Stimulated activated CD8-positive, alpha-beta memory T cell treated with anti-CD3 and anti-CD28 coated beads, Interleukin-15, amount 100 ng/mL, for 4 hours (primary cell): ENCODE data around the gene GDF9.
"Not testable (repeated sequence)": the region's sequence is repeated elsewhere in the genome, so short reads cannot be mapped to it uniquely, and the experiment has no call there.

ENCODE experiments used
- DNase-seq, 2 donors: peaks; one replicate each; pipeline ENCODE4 v3.0.0-alpha.2; 2020; ENCODE audit warnings: low read depth in 2 of 2

Gene GDF9

DNA sequence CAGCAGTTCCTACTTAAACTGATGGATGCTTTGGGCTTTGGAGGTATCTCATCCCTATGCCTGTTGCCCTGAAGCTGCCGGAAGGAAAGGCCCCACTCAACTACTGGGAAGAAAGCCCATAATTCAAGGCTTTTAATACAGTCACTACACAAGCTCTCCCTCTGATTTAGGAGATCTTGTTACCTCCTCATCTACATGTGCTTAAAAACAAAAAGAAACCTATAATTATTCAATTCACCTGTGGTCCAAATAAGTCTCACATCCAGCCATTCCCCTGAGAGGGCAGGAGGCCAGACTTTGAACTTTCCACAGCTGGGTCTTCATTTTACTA is 6.5 kb upstream of the GDF9 start:
- no peak for DNase-seq

DNA sequence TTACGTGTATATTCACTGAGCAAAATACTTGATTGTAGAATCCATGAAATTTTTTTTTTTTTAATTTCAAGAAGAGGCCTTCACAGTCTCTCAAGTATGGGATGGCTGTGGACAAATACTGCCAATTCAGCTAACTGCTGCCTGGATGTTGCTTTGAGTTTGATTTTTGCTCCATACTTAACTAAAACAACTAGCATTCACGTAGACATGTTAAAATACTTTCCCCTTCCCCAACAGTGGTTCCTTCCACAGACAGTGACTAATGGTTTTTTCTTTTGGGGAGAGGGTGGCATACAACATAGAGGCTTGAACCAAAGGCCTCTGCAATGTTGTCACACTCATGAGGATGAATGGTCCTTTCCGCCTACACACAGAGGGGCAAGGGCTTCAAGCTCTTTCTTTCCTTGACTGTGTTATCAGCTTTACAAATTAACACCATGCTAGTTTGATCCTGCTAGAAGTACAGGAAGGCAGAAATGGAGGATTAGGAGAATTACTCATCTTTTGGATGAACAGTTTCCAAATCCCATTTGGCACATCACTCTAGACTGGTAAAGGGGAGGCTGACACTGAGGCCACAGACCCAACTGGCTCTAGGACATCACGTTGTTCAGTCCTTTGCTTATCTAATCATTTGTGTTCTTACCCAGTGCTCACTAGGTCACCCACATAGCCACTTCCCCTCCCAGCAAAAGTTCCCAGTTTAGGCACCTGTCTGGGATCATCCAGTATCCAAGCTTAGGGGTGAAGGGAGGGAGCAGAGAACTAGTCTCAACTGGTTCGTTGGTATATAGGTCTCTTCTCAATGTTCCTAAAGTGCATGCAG is 5.4 kb upstream of the GDF9 start:
- no peak for DNase-seq

DNA sequence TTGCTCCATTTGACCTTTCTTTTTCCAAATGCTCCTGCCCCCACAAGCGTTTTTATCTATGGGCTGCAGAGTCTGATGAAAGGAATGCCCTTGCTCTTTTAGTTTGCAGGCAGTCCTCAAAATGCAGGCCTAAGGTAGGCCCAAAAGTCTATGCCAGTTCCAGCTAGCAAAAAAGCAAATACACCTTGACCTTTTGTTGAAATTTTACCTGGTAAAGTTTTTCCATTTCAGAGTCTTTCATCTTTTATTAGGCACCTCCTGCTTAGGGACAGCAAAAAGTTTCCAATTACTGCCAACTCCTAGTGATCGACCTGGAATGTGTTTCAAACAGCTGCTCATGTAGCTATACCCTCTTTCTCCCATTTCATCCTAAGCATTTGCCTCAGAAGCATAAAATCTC is 4.5 kb upstream of the GDF9 start:
- no peak for DNase-seq

DNA sequence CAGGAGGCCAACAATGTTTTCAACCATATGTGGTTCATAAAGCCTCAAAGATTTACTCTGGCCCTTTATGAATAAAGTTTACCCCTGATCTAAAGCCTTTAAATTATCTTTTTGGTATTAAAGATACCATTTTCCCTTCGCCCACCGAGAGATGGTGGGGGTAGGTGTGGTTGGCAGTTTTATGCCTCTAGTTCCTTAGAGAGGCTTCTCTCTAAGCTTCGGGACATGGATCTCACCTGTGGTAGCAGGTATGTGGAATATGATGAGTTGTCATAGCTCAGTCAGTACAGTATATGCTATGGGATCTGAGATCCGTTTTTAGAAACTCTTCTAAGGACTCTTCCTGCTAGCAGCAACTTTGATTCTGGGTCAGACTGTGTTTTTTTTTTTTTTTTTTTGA is 2.5 kb upstream of the GDF9 start:
- DNase-seq, result no peak

DNA sequence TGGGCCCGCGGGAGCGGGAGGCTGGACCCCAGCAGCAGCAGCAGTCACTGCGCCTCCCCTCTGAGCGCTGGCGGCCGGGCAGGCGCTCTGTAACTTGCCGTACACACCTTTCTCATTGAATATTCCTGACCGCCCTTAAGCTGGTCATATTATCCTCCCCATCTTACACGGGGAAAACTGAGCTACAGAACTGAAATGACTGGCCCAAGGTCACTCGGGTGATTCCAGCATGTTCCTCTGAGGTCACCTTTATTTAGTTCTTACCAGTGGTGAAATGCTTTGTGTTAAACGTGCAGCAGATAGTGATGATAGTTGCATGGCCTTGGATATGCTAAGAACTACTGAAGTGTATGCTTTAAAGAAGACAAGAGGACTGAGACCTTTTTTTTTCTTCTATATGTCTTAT is 780 bp upstream of the GDF9 start:
- no peak for DNase-seq

DNA sequence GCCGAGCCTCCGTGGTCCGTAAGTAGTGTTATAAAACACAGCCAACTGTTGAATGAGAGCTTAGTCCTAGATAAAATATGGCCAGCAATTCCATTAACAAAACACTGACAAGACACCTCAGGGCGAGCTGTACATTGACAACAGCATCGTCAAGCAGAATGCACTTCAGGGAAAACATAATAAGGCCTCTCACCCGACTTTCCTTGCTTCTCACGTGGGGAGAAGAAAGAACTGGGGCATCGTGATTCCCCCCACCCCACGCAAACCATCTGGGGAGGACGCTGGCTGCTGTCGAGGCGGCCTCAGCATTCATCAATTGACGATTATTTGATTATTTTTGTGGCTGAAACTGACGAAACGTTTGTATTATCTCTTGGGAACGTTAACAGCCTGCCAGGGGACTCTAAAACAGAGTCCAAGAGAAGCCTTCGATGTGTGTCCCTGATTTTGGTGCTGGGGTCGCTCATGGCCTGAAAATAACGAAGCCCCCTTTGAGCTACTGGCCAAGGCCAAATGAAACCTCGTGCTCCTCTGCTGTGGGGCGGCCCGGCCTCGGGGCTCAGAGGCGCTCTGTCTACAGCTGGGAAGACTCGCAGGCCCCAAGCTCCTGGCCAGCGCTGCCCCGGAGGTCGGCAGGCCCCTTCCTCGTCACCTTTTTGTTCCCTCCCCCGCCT is 464 bp downstream of the GDF9 start:
- no peak for DNase-seq

DNA sequence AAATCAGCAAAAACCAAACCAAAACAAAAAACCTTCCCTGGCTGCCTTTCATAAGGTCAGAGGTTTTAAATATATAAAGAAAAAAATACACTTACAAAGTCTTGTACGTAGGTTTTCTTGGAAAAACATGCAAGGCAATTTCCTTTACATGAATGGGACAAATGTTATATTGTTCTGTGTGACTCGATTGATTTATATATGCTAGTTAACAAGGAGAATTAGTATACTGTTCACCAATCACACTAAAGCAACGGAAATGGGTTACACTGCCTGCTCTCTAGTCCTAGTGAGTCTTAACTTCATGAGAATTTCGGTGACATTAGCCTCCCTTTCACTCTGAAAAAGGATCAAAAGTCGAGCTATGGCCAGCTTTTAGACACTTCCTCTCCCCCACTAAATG is 5.5 kb downstream of the GDF9 start:
- no peak for DNase-seq

DNA sequence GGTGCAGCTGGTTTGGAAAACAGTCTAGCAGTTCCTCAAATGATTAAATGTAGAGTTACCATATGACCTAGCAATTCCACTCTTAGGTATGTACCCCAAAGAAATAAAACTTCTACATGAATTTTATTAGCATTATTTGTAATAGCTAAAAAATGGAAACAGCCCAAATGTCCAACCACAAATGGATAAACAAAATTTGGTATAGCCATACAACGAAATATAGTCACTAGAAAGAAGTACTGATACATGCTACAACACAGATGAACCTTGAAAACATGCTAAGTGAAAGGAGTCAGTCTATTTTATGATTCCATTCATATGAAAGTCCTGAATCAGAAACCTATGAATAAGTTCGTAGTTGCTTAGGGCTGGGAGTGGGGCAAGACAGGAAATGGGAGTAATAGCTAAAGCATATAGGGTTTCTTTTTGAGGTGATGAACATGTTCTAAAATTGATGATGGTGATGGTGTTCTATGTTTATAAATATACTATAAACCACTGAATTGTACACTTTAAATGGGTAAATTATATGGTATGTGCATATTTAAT is 6.3 kb downstream of the GDF9 start:
- no peak for DNase-seq

DNA sequence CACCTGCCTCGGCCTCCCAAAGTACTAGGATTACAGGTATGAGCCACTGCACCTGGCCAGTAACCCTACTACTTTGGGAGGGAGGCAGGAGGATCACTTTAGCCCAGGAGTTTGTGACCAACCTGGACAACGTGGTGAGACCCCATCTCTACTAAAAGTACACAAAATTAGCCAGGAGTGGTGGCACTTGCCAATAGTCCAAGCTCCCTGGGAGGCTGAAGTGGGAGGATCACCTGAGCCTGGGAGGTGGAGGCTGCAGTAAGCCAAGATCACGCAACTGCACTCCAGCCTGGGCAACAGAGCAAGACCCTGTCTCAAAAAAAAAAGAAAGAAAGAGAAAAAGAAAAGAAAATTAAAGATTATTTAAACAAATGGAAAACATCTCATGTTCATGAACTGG is 10.3 kb downstream of the GDF9 start:
- no peak for DNase-seq

DNA sequence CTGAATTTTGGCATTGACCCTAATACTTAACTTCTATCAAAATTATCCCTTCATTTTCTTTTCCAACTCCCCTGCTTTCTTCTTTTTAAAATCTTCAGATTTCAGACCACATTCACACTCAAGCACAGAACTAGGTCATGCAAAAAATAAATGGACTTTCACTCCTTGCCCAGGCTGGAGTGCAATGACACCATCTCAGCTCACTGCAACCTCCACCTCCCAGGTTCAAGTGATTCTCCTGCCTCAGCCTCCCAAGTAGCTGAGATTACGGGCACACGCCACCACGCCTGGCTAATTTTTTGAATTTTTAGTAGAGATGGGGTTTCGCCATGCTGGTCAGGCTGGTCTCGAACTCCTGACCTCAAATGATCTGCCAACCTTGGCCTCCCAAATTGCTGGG is 11.3 kb downstream of the GDF9 start:
- not testable (repeated sequence) for DNase-seq

DNA sequence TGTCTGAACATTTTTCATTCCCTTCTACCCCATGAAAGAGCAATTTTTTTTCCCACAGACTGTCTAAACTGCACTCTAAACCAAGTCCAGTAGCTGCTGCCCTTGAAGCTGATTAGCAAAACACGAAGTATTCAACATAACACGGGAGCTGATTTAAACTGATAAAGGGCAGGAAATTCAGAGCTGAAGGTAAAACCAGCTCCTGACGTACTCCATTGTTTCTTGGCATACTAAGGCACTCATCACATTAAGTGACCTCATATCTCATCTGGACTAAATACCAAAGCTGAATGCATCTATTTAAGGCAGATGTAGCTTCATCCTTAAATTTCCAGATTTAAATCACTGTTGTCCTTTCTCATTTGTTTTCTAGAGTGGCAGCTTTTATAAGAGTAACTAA is 12.0 kb downstream of the GDF9 start:
- no peak for DNase-seq

DNA sequence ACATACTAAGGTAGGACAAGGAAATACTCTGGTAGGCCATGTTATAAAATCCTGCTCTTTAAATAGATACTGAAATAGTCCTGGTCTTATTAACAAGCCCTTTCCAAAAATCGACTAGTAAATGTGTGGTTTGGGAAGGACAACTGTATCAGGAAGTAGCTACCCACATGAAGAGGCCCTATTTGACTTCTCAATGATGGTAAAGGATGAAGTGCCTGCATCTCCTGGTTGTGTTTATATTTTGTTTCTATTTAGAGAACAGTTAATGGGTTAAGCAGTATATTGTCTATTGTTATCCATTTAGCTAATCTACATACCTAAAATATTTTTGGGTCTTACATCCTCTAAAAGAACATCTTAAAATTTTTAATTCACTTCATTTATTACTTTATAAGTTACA is 12.5 kb downstream of the GDF9 start:
- no peak for DNase-seq

DNA sequence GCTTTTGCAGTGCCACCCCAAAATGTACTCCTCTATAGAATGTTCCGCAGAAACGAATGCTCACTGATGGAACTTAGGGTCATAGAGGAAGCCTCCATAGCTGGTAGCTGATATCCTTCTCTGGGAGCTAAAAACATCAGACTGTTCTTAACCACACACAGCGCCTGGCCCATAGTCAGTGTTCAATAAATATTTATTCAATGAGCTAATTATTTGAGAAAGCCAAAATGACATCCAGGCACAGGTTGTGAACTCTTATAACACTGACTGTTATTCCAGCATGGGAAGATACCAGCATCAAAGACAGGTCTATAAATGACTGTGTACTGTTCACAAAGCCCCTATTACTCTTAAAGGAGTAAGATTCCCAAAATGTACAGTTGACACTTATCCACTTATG is 12.9 kb downstream of the GDF9 start:
- no peak for DNase-seq

DNA sequence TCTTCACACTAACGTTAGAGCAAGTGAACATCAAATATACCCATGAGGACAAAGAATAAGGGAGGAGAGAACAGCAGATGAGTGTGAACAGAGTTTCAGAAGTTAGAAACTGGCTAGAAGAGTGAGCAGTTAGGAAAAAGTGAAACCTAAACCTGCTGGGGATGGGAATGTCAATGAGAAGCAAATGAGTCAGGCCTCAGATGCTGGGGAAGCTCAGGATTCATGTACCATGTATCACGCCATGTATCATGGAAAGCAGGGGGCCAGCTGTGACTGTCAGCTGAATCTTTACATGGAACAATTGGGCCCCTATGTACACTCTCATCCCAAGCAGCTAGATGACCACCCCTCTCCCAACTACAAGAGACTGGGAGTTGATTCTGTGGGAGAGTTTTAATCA is 16.2 kb downstream of the GDF9 start:
- DNase-seq, result no peak

DNA sequence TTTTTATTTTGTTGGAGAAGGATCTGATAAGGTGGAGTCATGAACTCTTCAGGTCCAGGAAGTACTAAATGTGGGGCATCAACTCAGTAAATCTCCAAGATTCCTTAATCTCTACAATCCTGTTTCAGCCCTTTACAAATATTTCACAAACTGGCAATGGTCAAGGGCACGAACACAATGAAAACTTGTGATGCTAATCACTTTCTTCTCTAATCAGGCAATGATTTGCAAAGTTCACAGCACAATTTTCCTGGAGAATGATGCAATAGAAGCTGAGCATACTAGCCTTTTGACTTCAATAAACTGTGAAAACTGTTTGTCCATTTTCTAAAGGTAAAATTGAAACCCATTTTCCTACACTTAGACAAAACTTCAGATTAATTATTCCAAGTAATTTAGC is 16.9 kb downstream of the GDF9 start:
- no peak for DNase-seq

DNA sequence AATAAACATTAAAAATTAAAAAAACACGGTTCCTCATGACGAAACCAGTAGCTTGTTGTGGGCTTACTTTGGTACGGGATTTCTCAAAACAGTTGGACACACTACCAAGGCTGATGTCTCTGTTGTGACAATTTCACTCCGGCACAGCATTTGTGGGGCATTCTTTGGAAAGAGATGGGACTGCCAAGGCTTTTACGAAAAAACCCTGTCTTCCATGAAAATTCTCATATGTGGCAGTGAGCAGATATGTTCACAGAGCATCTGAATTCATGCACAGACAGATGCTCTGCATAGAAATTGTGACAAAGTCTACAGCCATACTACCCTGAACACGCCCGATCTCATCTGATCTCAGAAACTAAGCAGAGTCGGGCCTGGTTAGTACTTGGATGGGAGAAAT is 18.0 kb downstream of the GDF9 start:
- DNase-seq, result no peak

DNA sequence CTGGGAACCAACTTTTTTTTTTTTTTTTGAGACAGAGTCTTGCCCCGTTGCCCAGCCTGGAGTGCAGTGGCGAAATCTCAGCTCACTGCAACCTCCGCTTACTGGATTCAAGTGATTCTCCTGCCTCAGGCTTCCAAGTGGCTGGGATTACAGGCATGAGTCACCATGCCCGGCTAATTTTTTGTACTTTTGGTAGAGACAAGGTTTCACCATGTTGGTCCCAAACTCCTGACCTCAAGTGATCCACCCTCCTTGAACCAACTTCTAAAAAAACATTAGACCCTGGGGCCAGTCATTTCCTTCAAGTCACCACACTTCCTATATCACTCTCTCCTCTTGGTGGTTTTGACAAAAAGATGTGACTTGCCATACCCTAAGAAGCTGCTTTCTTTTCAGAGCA is 25.0 kb downstream of the GDF9 start:
- no peak for DNase-seq

DNA sequence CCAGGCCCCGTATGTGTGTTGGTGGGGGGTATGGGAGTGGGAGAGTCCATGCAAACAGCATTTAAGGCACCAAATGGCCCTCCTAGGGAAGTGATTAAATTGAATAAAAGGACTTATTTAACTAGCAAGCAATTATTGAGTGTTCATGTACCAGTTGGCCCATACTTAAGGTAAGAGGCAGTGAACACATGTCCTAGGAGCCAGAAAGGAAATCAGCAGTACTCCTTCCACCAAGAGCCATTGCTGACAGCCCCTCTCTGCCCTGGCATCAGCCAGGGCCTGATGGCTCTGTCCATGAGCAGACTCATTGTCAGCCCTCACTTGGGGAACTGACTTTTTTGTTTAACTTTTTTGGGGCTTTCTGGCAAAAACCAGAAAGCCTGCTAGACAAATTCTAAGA is 25.4 kb downstream of the GDF9 start:
- DNase-seq, result no peak

DNA sequence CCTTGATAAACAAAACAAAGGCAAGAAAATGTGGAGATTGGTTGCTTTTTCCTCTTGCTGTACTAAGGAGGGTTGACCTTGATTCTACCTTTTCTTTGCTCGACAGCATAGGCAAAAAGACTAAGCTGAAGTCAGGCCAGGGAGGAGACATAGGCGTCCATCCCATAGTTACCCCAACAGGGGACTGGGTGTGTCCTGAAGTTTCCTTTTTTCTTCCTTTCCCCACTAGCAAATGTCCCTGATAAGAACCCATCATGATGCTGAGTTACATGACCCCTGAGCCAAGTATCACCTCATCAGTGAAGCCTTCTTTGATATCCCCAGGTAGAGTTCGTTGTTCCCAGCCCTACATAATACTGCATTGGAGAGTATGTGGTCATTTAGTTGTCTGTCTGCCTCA is 26.0 kb downstream of the GDF9 start:
- DNase-seq, result no peak

DNA sequence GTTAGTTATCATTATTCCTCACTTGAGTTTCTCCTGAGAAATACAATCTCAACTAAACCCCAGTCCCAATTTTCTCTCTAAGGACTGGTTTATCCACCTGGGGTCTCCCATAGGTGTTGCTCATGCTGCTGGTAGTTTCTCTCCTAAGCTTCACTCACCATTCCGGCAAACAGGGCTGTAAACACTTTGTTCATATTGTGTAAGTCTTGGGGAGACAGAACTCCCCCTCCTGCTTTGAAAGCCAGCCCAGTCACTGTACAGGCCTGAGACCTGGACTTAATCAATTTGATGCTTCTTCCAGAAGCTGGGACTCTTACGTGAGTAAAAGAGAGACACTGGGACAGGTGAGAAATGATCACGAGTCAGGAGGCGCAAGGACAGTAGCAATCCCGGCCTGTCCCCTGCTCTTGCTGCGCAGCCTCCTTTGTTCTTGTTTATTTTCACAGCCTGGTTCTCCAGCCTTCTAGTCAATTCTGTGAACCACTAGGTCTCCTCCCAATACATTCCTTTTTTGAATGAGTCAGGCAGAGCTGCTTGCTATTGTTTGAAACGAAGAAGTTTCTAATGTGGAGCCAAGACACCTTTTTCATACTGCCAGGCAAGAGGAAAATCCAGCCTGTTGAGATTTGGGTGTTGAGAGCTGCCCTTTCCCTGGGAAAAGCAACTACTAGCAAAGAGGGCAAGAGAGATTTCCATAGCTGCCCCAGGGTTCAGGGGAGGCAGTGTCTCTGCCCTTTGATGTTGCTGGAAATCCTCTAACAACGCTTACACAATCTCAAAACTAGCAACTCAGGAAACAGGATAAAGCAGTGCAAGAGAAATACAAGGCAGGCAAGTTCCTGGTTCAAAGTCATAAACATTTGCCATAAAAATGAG is 26.6 kb downstream of the GDF9 start:
- DNase-seq, result no peak

DNA sequence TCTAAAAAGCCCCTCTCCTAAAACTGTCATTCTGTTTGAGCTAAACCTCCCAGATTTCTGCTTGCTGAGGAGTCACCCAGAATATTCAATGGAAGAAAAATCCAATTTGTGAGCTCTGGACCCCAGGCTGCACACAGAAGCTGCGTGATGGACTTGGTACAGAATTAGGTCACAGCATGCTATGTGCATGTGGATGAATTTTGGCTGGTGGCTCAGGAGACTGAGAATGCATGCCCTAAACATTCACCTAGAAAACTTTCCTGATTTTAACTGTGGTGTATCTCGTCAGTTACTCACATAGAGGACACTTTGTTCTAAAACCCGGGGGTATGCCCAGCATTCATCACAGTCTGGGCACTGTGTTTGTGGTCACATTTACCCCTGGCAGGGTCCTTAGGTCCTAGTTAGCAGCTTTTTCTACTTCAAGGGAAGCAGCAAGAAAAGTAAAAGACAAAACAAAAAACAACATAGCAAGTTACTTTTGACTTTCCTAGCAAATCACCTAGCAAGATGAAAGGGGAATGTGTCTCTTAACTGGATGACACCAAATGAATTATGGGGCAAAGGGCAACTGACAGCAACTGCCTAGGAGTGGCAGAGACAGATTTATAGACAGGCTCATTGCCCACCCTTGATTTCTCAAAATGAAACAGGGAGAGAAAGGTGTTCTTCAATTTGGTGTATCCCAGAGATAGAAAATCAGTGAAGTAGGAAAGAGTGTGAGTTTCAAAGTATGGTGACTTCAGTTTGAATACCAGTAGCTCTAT is 27.6 kb downstream of the GDF9 start:
- DNase-seq, result no peak

DNA sequence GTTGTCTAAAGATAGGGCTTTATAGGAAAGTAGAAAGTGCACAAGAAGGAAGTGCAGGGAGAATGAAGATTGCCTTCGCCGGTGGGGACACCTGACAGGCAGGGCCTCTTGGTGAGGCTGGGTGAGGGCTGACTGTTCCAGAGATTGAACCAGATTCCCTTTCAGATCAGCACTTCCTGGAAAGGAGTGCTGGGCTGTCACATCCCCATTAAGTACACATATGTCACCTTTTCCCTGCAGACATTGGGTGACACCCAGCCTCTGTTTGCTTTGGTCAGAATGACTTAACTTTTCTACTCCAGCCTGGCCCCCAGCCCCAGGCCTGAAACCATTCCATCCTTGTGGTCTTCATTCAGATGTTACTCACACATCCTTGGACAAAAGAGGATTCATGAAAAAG is 28.4 kb downstream of the GDF9 start:
- no peak for DNase-seq
